GM12878 (cell line): Measurements from ENCODE around the gene CEP131. TPM values are rescaled to one million over a fixed set of nuclear protein-coding genes. Genes with fewer than 3 reads are reported as not detected.

Experiments used
- BCLAF1 ChIP-seq: fragments of 450-650 bp; IDR thresholded peaks from 2 replicates; pipeline ENCODE4 v1.6.1; 2017; ENCODE audit warnings: antibody characterized with exemption, mild to moderate bottlenecking, moderate library complexity
- CTCF ChIP-seq, 3 experiments: IDR thresholded peaks in 2 of 3; conservative IDR thresholded peaks in 1 of 3; 2 replicates each; pipeline ENCODE4 v1.5.1; 2011; ENCODE audit warnings: low read depth in 3 of 3, low read length in 3 of 3, mild to moderate bottlenecking in 3 of 3, control low read depth in 2 of 3, moderate library complexity in 2 of 3, inconsistent platforms in 1 of 3, mixed read lengths in 1 of 3; ENCODE audit not compliant: control insufficient read depth in 2 of 3, insufficient read depth in 1 of 3; ENCODE audit errors: extremely low read depth in 1 of 3
- DPF2 ChIP-seq: fragments of 450-650 bp; IDR thresholded peaks from 2 replicates; pipeline ENCODE4 v1.6.1; 2017; ENCODE audit warnings: mild to moderate bottlenecking
- NKRF ChIP-seq: fragments of 450-650 bp; conservative IDR thresholded peaks from 2 replicates; pipeline ENCODE4 v1.6.1; 2017; ENCODE audit warnings: mild to moderate bottlenecking, moderate library complexity
- SMC3 ChIP-seq: IDR thresholded peaks from 2 replicates; pipeline ENCODE4 v1.6.1; 2011; ENCODE audit warnings: low read length, improper control_type of control experiment, borderline replicate concordance
- YY1 ChIP-seq: IDR thresholded peaks from 2 replicates; pipeline ENCODE4 v1.6.1; 2011; ENCODE audit warnings: low read depth, mild to moderate bottlenecking, low read length
- ZZZ3 ChIP-seq: IDR thresholded peaks from 2 replicates; pipeline ENCODE4 v1.6.1; 2011; ENCODE audit warnings: low read depth; ENCODE audit not compliant: control insufficient read depth, insufficient read length
- polyA plus RNA-seq, 11 experiments: library from polyadenylated mRNA; depleted of rRNA in 4 of 11; unstranded in 6 of 11; stranded (reverse) in 5 of 11; fragments of >200 nt; fragmentation: Nextera tagmentation in 4 of 11; fragmentation: Illumina TruSeq in 1 of 11; extraction: Ambion mirVana in 4 of 11; extraction: Trizol in 1 of 11; gene quantifications; 1 replicate in 1 of 11; 2 replicates in 10 of 11; pipeline versions ENCODE4 v1.2.1 to v1.2.3, GENCODE V29; 2011 to 2016; ENCODE audit warnings: inconsistent platforms in 2 of 11, missing spikeins in 2 of 11, low read depth in 1 of 11
- total RNA-seq, 4 experiments: library from RNA; depleted of rRNA in 3 of 4; stranded (reverse); fragments of >200 nt in 3 of 4; fragmentation: Illumina TruSeq in 1 of 4; extraction: Trizol in 1 of 4; gene quantifications; 2 replicates each; pipeline versions ENCODE4 v1.2.1 to v1.2.3, GENCODE V29; 2013 to 2021

Gene CEP131
- total and polyA plus RNA-seq, 10 of the 15 experiments (the other 5 are each of a cell fraction or from before 2014, with no cell fraction given) = 0.05 to 17.3 (median 6.7) TPM

- TF ChIP-seq SMC3 (peak; percentile 92), YY1 (peak; percentile 85), ZZZ3 (no peak), BCLAF1 (no peak), CTCF (IDR thresholded peaks at IDR 0.05 in 2 of 3, conservative IDR thresholded peaks at IDR 0.05 in 1 of 3; ENCODE audit: control insufficient read depth in 2 of 3, extremely low read depth in 1 of 3, insufficient read depth in 1 of 3, low read depth in 3 of 3, low read length in 3 of 3) (peak; percentile 60 to 85 (median 72)), DPF2 (no peak), NKRF (no peak)
These were observed 30.8 kb upstream of the CEP131 start (continued) for GRCh38 chr17:81253358-81254131.
